Stimulated activated naive CD8-positive, alpha-beta T cell treated with anti-CD3 and anti-CD28 coated beads, Interleukin-15, Interleukin-2, amounts not matched to agents 100 ng/mL and 50 ng/mL, for 24 hours (primary cell): Measurements from ENCODE around the gene TOP1.

Source experiments
- H3K27ac Mint-ChIP-seq: one replicate; pipeline ENCODE4 v1.8.0; 2021; ENCODE audit warnings: mild to moderate bottlenecking, mixed read lengths
- H3K27me3 Mint-ChIP-seq: one replicate; pipeline ENCODE4 v1.8.0; 2021; ENCODE audit warnings: mixed read lengths
- H3K36me3 Mint-ChIP-seq: one replicate; pipeline ENCODE4 v1.8.0; 2021; ENCODE audit warnings: low read depth, mixed read lengths
- H3K4me1 Mint-ChIP-seq: one replicate; pipeline ENCODE4 v1.8.0; 2021; ENCODE audit warnings: low read depth, mixed read lengths
- H3K4me3 Mint-ChIP-seq: one replicate; pipeline ENCODE4 v1.8.0; 2021; ENCODE audit warnings: mild to moderate bottlenecking, mixed read lengths
- H3K9me3 Mint-ChIP-seq: one replicate; pipeline ENCODE4 v1.8.0; 2021; ENCODE audit warnings: mixed read lengths

Gene TOP1

GRCh38 chr20:41017448-41018042, 11.1 kb upstream of the TOP1 start:
- no peaks in the 10 kb centered on the region for H3K9me3 Mint-ChIP-seq
- H3K27me3 Mint-ChIP-seq: no peaks in the 10 kb centered on the region
- no peak overlapping the region for H3K4me3 Mint-ChIP-seq
- peaks cover 5% of the 10 kb centered on the region for H3K4me1 Mint-ChIP-seq
- H3K27ac Mint-ChIP-seq: no peak overlapping the region
- H3K36me3 Mint-ChIP-seq: no peaks in the 10 kb centered on the region

DNA sequence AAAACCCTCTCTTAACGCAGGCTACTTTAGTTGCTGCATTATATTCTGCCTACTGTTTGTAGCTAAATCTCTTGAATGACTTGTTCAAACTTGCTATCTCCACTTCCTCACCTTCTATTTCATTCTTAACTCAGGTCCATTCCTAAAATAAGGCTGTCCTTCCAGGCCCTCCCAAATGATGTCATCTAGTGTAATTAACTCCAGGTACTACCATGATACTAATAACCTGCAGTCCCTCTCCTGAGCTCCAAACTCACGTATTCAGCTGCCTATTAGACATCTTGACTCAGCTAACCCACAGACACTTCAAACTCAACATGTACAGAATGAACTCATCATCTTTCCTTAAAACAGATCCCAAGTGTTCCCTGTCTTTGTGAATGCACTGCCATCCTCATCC, 10.5 kb upstream of the TOP1 start:
- H3K4me3 Mint-ChIP-seq: no peak overlapping the region
- H3K36me3 Mint-ChIP-seq: no peaks in the 10 kb centered on the region
- no peaks in the 10 kb centered on the region for H3K9me3 Mint-ChIP-seq
- H3K27ac Mint-ChIP-seq: no peak overlapping the region
- no peaks in the 10 kb centered on the region for H3K27me3 Mint-ChIP-seq
- no peaks in the 10 kb centered on the region for H3K4me1 Mint-ChIP-seq

GRCh38 chr20:41023549-41023948, 5.1 kb upstream of the TOP1 start:
- Mint-ChIP-seq H3K4me1 (peaks cover 12% of the 10 kb centered on the region), H3K36me3 (no peaks in the 10 kb centered on the region), H3K27me3 (no peaks in the 10 kb centered on the region), H3K9me3 (no peaks in the 10 kb centered on the region), H3K27ac (no peak overlapping the region), H3K4me3 (no peak overlapping the region)

GRCh38 chr20:41027366-41027765, 1.3 kb upstream of the TOP1 start:
- H3K9me3 Mint-ChIP-seq: no peaks in the 10 kb centered on the region
- peaks cover 37% of the 10 kb centered on the region for H3K4me1 Mint-ChIP-seq
- peak overlapping the region; percentile 82 for H3K4me3 Mint-ChIP-seq
- H3K27me3 Mint-ChIP-seq: no peaks in the 10 kb centered on the region
- peak overlapping the region; percentile 85 for H3K27ac Mint-ChIP-seq
- H3K36me3 Mint-ChIP-seq: peaks cover 28% of the 10 kb centered on the region

DNA sequence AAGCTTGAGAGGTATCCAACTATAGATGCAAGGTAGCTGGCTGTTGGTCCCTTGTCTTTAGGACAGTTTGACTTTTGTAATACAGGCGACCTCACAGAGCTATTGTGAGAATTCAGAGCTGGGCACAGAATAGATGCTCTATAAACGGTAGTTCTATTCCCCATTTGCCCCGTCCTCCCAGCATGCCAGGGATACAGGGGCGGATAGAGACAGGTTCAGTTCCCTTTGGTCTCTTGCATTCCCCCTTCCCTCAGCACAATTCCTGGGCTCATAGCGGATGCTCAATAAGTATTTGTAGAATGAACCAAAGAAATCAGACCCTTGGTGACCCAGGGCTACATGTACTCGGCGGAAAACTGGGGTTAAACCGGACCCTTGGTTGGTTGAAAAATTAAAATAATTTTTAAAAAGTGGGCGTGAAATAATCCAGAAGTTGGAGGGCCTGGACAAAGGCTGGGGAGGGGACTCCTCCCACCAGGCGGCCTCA, 707 bp upstream of the TOP1 start:
- Mint-ChIP-seq H3K27ac (peak overlapping the region; percentile 85), H3K9me3 (no peaks in the 10 kb centered on the region), H3K36me3 (peaks cover 33% of the 10 kb centered on the region), H3K27me3 (no peaks in the 10 kb centered on the region), H3K4me1 (peaks cover 42% of the 10 kb centered on the region), H3K4me3 (peak overlapping the region; percentile 82)

- Mint-ChIP-seq H3K36me3 (peaks cover 42% of the 10 kb centered on the region), H3K27me3 (no peaks in the 10 kb centered on the region), H3K9me3 (no peaks in the 10 kb centered on the region), H3K4me3 (peak overlapping the region; percentile 91), H3K4me1 (peaks cover 56% of the 10 kb centered on the region), H3K27ac (peak overlapping the region; percentile 91)
Observed at GRCh38 chr20:41029150-41029901, 704 bp downstream of the TOP1 start.

- Mint-ChIP-seq H3K9me3 (no peaks in the 10 kb centered on the region), H3K4me1 (peaks cover 64% of the 10 kb centered on the region)
Observed at GRCh38 chr20:41030061-41030460, 1.4 kb downstream of the TOP1 start.

DNA sequence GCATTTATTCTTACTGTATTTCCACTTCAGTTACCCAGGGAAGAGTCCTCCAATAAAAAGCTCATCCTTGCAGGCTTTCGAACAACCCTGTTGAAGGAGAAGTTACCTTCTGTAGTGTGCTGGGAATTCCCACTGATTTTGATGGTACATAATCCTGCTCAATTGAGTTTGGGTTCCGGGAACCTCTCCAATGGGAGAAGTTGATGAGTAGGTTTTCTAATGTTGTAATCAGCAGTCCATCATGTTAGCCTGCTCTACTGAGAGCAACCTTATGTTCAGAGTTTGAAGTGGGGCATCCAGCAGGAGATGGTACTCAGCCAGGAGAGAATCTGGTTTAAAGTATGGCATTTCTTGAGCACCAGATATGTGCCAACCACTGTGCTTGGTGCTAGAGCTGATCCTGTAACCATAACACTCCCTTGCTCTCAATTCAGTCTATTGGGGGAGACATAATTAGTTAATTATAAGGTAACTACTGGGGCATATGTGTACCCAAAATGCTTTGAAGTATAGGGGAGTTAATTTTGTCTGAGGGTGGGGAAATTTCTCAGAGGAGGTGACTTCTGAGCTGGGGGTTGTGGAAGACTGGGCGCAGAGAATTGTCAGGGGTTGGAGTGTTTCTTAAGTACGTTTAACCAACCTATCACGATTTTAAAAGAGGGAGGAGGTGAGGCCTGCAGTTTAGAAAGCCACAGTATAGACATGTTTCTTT, 2.1 kb downstream of the TOP1 start:
- no peaks in the 10 kb centered on the region for H3K27me3 Mint-ChIP-seq
- peak overlapping the region; percentile 91 for H3K4me3 Mint-ChIP-seq
- H3K36me3 Mint-ChIP-seq: peaks cover 54% of the 10 kb centered on the region
- H3K9me3 Mint-ChIP-seq: no peaks in the 10 kb centered on the region
- H3K4me1 Mint-ChIP-seq: peaks cover 70% of the 10 kb centered on the region
- peak overlapping the region; percentile 91 for H3K27ac Mint-ChIP-seq

More at GRCh38 chr20:41030061-41030460, 1.4 kb downstream of the TOP1 start:
- Mint-ChIP-seq H3K36me3 (peaks cover 48% of the 10 kb centered on the region), H3K27ac (peak overlapping the region; percentile 91), H3K27me3 (no peaks in the 10 kb centered on the region), H3K4me3 (peak overlapping the region; percentile 91)

GRCh38 chr20:41031243-41031619, 2.6 kb downstream of the TOP1 start:
- Mint-ChIP-seq H3K27me3 (no peaks in the 10 kb centered on the region), H3K4me1 (peaks cover 75% of the 10 kb centered on the region), H3K9me3 (no peaks in the 10 kb centered on the region), H3K27ac (no peak overlapping the region), H3K4me3 (peak overlapping the region; percentile 91), H3K36me3 (peaks cover 59% of the 10 kb centered on the region)

GRCh38 chr20:41032271-41032670, 3.6 kb downstream of the TOP1 start:
- Mint-ChIP-seq H3K9me3 (no peaks in the 10 kb centered on the region), H3K4me1 (peaks cover 76% of the 10 kb centered on the region), H3K4me3 (peak overlapping the region; percentile 91), H3K27ac (no peak overlapping the region), H3K27me3 (no peaks in the 10 kb centered on the region), H3K36me3 (peaks cover 69% of the 10 kb centered on the region)

GRCh38 chr20:41034239-41034638, 5.6 kb downstream of the TOP1 start:
- Mint-ChIP-seq H3K9me3 (no peaks in the 10 kb centered on the region), H3K4me1 (peaks cover 86% of the 10 kb centered on the region), H3K27me3 (no peaks in the 10 kb centered on the region), H3K27ac (no peak overlapping the region), H3K4me3 (no peak overlapping the region), H3K36me3 (peaks cover 76% of the 10 kb centered on the region)

- Mint-ChIP-seq H3K4me3 (no peak overlapping the region), H3K9me3 (no peaks in the 10 kb centered on the region), H3K27ac (no peak overlapping the region), H3K27me3 (no peaks in the 10 kb centered on the region), H3K36me3 (peaks cover 73% of the 10 kb centered on the region), H3K4me1 (peaks cover 93% of the 10 kb centered on the region)
Observed at GRCh38 chr20:41035207-41035606, 6.6 kb downstream of the TOP1 start.

GRCh38 chr20:41037179-41037578, 8.6 kb downstream of the TOP1 start:
- H3K27ac Mint-ChIP-seq: no peak overlapping the region
- H3K4me1 Mint-ChIP-seq: peaks cover 92% of the 10 kb centered on the region
- H3K27me3 Mint-ChIP-seq: no peaks in the 10 kb centered on the region
- peaks cover 64% of the 10 kb centered on the region for H3K36me3 Mint-ChIP-seq
- no peaks in the 10 kb centered on the region for H3K9me3 Mint-ChIP-seq
- no peak overlapping the region for H3K4me3 Mint-ChIP-seq

GRCh38 chr20:41038149-41038877, 9.7 kb downstream of the TOP1 start:
- Mint-ChIP-seq H3K36me3 (peaks cover 63% of the 10 kb centered on the region), H3K4me1 (peaks cover 91% of the 10 kb centered on the region), H3K4me3 (no peak overlapping the region), H3K27me3 (no peaks in the 10 kb centered on the region), H3K27ac (peak overlapping the region; percentile 71), H3K9me3 (no peaks in the 10 kb centered on the region)
